ENCODE data around the gene SPATA33.
"Not testable (repeated sequence)": the region's sequence is repeated elsewhere in the genome, so short reads cannot be mapped to it uniquely, and the experiment has no call there.

Gene SPATA33

DNA sequence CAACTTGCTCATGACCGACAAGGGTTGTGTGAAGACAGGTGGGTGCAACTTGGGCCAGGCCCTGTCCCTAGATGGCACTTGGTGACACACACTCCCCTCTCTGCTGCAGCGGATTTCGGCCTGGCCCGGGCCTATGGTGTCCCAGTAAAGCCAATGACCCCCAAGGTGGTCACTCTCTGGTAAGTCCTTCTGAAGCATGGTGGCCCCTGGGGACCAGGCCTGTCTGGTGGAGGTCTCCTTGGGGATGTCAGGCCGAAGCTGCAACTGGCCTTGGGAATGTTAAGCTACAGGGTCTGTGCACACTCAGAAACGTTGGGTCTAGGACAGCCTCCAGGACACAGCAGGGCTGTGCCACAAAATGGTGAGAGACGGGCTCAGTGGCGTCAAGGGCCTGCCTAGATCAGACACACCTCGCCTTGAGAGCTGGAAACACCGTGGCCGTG lies 35.7 kb downstream of the SPATA33 start:
- Histone ChIP-seq H3K9me3 (ENCODE audit: control insufficient read depth, low read length) (no peaks in the 10 kb centered on the region), H3K27me3 (replicated peaks; ENCODE audit: control insufficient read depth, insufficient read depth, low read length, poor library complexity, severe bottlenecking) (no peaks in the 10 kb centered on the region), H3K27ac (ENCODE audit: insufficient read depth, low read length, poor library complexity, severe bottlenecking) (no peak overlapping the region), H3K4me1 (ENCODE audit: control insufficient read depth, insufficient read depth, low read length, poor library complexity, severe bottlenecking) (peaks cover 11% of the 10 kb centered on the region), H3K4me3 (ENCODE audit: insufficient read depth, low read depth, low read length, poor library complexity, severe bottlenecking) (no peak overlapping the region), H3K36me3 (ENCODE audit: control insufficient read depth, insufficient read depth, low read length) (peaks cover 45% of the 10 kb centered on the region)
- no peak for DNase-seq

DNA sequence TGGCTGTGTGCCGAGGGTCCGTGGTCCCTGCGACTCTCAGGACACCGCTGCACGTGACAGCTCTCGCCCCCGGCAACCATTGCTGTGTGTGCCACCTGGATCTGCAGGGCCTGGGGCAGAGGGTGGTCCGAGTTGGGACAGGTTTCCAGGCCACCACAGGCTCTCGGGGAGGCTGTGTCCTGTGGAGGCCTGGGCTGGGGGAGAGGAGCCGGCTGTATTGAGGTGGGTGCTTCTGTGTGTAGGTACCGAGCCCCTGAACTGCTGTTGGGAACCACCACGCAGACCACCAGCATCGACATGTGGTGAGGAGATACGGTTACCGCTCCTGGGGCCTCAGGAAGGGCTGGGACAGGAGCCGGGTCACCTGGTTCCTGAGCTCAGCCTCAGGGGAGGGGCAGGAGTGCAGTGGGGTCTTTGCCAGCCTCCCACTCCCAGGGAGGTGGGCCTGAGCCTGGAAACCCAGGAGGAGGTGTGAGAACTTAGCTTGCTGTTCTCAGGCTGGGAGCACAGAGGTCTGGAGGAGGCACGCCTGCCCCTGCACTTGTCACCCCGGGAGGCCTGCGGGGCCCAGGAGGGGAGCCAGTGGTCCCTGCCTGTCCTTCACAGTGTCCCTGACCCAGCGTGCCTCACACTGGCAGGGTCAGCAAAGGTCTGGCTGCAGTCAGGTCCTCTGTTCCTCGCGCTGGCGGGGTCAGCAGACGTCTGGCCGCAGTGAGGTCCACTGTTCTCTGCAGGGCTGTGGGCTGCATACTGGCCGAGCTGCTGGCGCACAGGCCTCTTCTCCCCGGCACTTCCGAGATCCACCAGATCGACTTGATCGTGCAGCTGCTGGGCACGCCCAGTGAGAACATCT lies 36.5 kb downstream of the SPATA33 start:
- peaks cover 11% of the 10 kb centered on the region for H3K4me1 ChIP-seq (ENCODE audit: control insufficient read depth, insufficient read depth, low read length, poor library complexity, severe bottlenecking)
- no peak overlapping the region for H3K4me3 ChIP-seq (ENCODE audit: insufficient read depth, low read depth, low read length, poor library complexity, severe bottlenecking)
- H3K27ac ChIP-seq (ENCODE audit: insufficient read depth, low read length, poor library complexity, severe bottlenecking): no peak overlapping the region
- no peaks in the 10 kb centered on the region for H3K27me3 ChIP-seq (replicated peaks; ENCODE audit: control insufficient read depth, insufficient read depth, low read length, poor library complexity, severe bottlenecking)
- peaks cover 45% of the 10 kb centered on the region for H3K36me3 ChIP-seq (ENCODE audit: control insufficient read depth, insufficient read depth, low read length)
- DNase-seq: no peak
- no peaks in the 10 kb centered on the region for H3K9me3 ChIP-seq (ENCODE audit: control insufficient read depth, low read length)

DNA sequence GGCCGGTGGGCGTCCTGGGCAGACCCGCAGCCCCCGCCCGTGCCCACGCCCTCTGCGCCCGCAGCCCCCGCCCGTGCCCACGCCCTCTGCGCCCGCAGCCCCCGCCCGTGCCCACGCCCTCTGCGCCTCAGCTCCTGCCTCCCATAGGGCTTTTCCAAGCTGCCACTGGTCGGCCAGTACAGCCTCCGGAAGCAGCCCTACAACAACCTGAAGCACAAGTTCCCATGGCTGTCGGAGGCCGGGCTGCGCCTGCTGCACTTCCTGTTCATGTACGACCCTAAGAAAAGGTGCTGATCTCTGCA lies 37.1 kb downstream of the SPATA33 start:
- Histone ChIP-seq H3K4me1 (ENCODE audit: control insufficient read depth, insufficient read depth, low read length, poor library complexity, severe bottlenecking) (peaks cover 12% of the 10 kb centered on the region), H3K36me3 (ENCODE audit: control insufficient read depth, insufficient read depth, low read length) (peaks cover 45% of the 10 kb centered on the region)
- not testable (repeated sequence) for H3K27ac ChIP-seq (ENCODE audit: insufficient read depth, low read length, poor library complexity, severe bottlenecking); H3K9me3 ChIP-seq (ENCODE audit: control insufficient read depth, low read length); DNase-seq; H3K27me3 ChIP-seq (replicated peaks; ENCODE audit: control insufficient read depth, insufficient read depth, low read length, poor library complexity, severe bottlenecking); H3K4me3 ChIP-seq (ENCODE audit: insufficient read depth, low read depth, low read length, poor library complexity, severe bottlenecking)

DNA sequence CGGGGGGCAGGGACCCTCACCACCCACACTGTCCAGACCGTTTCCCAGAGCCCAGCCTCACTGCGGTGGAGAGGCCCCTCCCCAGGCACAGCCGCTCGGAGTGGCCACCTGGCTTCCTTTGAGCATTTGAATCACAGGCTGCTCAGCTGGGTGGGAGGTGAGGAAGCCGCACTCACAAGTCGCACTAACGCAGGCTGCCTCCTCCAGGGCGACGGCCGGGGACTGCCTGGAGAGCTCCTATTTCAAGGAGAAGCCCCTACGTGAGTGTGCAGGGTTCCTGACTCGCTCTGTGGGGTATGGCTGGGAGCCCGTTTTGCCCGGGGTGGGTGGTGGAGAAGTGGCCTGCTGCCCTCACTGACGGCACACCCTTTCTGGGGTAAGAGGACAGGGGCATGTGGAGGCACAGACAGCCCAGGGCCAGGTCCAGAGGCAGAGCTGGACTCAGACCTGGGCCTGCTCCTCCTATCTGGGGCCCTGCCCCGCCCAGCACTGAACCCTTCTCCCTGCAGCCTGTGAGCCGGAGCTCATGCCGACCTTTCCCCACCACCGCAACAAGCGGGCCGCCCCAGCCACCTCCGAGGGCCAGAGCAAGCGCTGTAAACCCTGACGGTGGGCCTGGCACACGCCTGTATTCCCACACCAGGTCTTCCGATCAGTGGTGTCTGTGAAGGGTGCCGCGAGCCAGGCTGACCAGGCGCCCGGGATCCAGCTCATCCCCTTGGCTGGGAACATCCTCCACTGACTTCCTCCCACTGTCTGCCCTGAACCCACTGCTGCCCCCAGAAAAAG lies 37.6 kb downstream of the SPATA33 start:
- Histone ChIP-seq H3K27me3 (replicated peaks; ENCODE audit: control insufficient read depth, insufficient read depth, low read length, poor library complexity, severe bottlenecking) (no peaks in the 10 kb centered on the region), H3K9me3 (ENCODE audit: control insufficient read depth, low read length) (no peaks in the 10 kb centered on the region), H3K27ac (ENCODE audit: insufficient read depth, low read length, poor library complexity, severe bottlenecking) (no peak overlapping the region), H3K4me1 (ENCODE audit: control insufficient read depth, insufficient read depth, low read length, poor library complexity, severe bottlenecking) (peaks cover 17% of the 10 kb centered on the region), H3K4me3 (ENCODE audit: insufficient read depth, low read depth, low read length, poor library complexity, severe bottlenecking) (no peak overlapping the region), H3K36me3 (ENCODE audit: control insufficient read depth, insufficient read depth, low read length) (peaks cover 44% of the 10 kb centered on the region)
- no peak for DNase-seq

DNA sequence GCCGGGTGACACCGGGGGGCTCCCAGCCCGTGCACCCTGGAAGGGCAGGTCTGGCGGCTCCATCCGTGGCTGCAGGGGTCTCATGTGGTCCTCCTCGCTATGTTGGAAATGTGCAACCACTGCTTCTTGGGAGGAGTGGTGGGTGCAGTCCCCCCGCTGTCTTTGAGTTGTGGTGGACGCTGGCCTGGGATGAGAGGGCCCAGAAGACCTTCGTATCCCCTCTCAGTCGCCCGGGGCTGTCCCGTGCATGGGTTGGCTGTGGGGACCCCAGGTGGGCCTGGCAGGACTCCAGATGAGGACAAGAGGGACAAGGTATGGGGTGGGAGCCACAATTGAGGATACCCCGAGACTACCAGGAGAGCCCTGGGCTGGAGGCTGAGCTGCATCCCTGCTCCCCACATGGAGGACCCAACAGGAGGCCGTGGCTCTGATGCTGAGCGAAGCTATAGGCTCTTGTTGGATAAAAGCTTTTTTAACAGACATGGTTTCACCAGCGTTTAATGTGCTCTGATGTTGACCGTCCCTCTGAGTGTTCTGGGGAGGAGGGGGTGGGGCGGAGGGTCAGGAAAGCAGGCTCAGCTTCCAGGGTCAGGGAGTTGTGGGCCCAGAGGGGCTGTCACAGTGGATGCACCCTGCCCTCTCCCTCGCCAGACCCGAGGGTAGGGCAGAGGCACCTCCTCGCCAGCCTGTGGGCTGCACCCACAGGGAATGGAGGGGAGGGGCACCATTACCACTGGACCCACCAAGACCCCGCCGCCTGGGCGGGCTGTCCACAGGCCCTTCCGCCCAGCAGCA lies 38.4 kb downstream of the SPATA33 start:
- H3K4me1 ChIP-seq (ENCODE audit: control insufficient read depth, insufficient read depth, low read length, poor library complexity, severe bottlenecking): peaks cover 25% of the 10 kb centered on the region
- H3K36me3 ChIP-seq (ENCODE audit: control insufficient read depth, insufficient read depth, low read length): peaks cover 40% of the 10 kb centered on the region
- no peaks in the 10 kb centered on the region for H3K27me3 ChIP-seq (replicated peaks; ENCODE audit: control insufficient read depth, insufficient read depth, low read length, poor library complexity, severe bottlenecking)
- H3K9me3 ChIP-seq (ENCODE audit: control insufficient read depth, low read length): no peaks in the 10 kb centered on the region
- H3K4me3 ChIP-seq (ENCODE audit: insufficient read depth, low read depth, low read length, poor library complexity, severe bottlenecking): no peak overlapping the region
- H3K27ac ChIP-seq (ENCODE audit: insufficient read depth, low read length, poor library complexity, severe bottlenecking): peak overlapping the region; percentile 32
- no peak for DNase-seq

DNA sequence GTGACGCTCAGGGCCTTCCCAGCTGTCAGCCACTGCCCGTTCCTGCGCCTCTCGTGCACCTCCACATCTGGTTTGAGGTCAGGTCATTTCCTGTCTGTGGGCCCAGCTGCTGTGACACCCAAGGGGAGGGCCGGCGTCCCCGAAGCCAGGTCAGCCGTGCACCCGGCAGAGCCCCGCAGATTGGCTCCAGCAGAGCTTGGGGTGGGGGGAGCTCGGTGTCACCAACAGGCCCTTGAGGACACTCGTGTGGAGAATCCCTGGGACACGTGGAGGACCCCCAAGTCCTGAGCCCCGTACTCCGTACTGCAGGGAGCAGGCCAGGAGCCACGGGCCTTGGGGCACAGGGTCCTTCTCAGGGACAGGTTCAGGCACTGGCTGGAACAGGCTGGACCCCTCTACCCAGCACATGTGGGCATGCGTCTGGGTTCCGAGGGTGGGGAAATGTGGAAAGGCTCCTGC lies 39.1 kb downstream of the SPATA33 start:
- DNase-seq: peak in 1 of 3 donors; percentile 22

DNA sequence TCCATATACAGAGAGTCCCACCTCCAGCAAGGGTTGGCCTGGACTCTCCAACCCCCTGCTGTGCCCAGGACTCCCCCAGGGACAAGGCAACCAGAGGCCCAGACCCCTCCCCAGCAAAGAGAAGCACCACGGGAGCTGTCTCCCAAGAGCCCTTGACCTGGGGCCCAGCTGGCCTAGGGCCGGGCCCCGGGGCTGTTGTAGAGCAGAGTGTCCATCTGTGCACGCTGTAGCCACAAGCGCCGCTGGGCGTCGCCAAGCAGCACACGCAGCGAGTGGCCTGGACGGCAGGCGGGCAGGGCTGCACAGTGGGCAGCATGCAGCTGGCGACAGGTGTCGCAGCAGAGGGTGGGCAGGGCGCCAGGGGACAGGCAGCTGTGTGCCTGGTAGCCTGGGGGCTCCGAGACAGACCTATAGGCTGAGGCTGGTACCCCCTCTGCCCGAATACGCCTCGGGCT lies 39.6 kb downstream of the SPATA33 start:
- H3K27me3 ChIP-seq (replicated peaks; ENCODE audit: control insufficient read depth, insufficient read depth, low read length, poor library complexity, severe bottlenecking): no peaks in the 10 kb centered on the region
- H3K4me3 ChIP-seq (ENCODE audit: insufficient read depth, low read depth, low read length, poor library complexity, severe bottlenecking): no peak overlapping the region
- H3K27ac ChIP-seq (ENCODE audit: insufficient read depth, low read length, poor library complexity, severe bottlenecking): no peak overlapping the region
- no peak for DNase-seq
- H3K4me1 ChIP-seq (ENCODE audit: control insufficient read depth, insufficient read depth, low read length, poor library complexity, severe bottlenecking): peaks cover 28% of the 10 kb centered on the region
- H3K9me3 ChIP-seq (ENCODE audit: control insufficient read depth, low read length): no peaks in the 10 kb centered on the region
- peaks cover 29% of the 10 kb centered on the region for H3K36me3 ChIP-seq (ENCODE audit: control insufficient read depth, insufficient read depth, low read length)

More for the DNA sequence above, 39.1 kb downstream of the SPATA33 start:
- Histone ChIP-seq H3K27me3 (replicated peaks; ENCODE audit: control insufficient read depth, insufficient read depth, low read length, poor library complexity, severe bottlenecking) (no peaks in the 10 kb centered on the region), H3K4me1 (ENCODE audit: control insufficient read depth, insufficient read depth, low read length, poor library complexity, severe bottlenecking) (peaks cover 27% of the 10 kb centered on the region), H3K9me3 (ENCODE audit: control insufficient read depth, low read length) (no peaks in the 10 kb centered on the region), H3K36me3 (ENCODE audit: control insufficient read depth, insufficient read depth, low read length) (peaks cover 34% of the 10 kb centered on the region), H3K4me3 (ENCODE audit: insufficient read depth, low read depth, low read length, poor library complexity, severe bottlenecking) (no peak overlapping the region), H3K27ac (ENCODE audit: insufficient read depth, low read length, poor library complexity, severe bottlenecking) (peak overlapping the region; percentile 32)

DNA sequence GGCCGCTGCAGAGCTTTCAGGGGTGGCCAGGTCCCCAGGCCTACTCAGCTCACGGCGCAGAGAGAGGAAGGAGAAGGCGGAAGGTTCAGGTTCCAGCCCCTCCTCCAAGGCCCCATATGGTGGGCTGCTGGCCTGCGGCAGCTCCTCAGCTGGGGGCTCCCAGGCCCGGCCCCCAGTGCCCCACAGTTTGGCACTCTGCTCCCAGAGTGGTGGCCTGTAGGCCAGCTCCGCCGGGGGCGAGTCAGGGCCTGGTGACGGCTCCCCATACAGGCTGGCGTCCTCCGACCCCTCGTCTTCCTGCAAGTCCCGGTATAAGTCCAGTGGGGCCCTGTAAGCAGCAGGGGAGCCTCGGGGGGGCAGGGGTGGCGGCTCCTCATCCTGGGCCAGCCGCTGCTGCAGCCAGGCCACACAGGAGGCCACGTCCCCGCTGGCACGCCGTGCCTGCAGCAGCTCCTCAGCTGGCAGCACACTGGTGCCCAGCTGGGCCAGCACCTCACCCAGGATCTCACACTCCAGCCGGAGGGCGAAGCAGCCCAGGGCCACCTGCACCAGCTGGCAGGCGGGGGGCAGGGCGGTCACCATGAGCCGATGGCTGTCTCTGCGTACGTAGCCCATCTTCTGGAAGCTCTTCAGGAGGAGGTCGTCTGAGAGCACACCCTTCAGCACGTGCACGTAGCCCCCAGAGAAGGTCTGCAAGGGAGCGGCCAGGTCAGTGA lies 40.1 kb downstream of the SPATA33 start:
- H3K36me3 ChIP-seq (ENCODE audit: control insufficient read depth, insufficient read depth, low read length): peaks cover 26% of the 10 kb centered on the region
- no peak for DNase-seq
- H3K4me3 ChIP-seq (ENCODE audit: insufficient read depth, low read depth, low read length, poor library complexity, severe bottlenecking): no peak overlapping the region
- no peaks in the 10 kb centered on the region for H3K27me3 ChIP-seq (replicated peaks; ENCODE audit: control insufficient read depth, insufficient read depth, low read length, poor library complexity, severe bottlenecking)
- H3K4me1 ChIP-seq (ENCODE audit: control insufficient read depth, insufficient read depth, low read length, poor library complexity, severe bottlenecking): peaks cover 32% of the 10 kb centered on the region
- H3K9me3 ChIP-seq (ENCODE audit: control insufficient read depth, low read length): no peaks in the 10 kb centered on the region
- no peak overlapping the region for H3K27ac ChIP-seq (ENCODE audit: insufficient read depth, low read length, poor library complexity, severe bottlenecking)

DNA sequence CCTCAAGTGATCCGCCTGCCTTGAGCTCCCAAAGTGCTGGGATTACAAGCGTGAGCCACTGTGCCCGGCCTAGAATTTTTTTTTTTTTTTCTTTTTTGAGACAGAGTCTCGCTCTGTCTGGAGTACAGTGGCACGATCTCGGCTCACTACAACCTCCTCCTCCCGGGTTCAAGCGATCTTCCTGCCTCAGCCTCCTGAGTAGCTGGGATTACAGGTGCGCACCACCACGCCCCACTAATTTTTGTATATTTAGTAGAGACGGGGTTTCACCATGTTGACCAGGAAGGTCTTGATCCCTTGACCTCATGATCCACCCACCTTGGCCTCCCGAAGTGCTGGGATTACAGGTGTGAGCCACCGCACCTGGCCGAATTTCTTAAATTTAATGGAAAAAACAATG lies 41.1 kb downstream of the SPATA33 start:
- not testable (repeated sequence) for H3K9me3 ChIP-seq (ENCODE audit: control insufficient read depth, low read length); DNase-seq; H3K4me3 ChIP-seq (ENCODE audit: insufficient read depth, low read depth, low read length, poor library complexity, severe bottlenecking); H3K27ac ChIP-seq (ENCODE audit: insufficient read depth, low read length, poor library complexity, severe bottlenecking); H3K27me3 ChIP-seq (replicated peaks; ENCODE audit: control insufficient read depth, insufficient read depth, low read length, poor library complexity, severe bottlenecking)
- Histone ChIP-seq H3K36me3 (ENCODE audit: control insufficient read depth, insufficient read depth, low read length) (peaks cover 20% of the 10 kb centered on the region), H3K4me1 (ENCODE audit: control insufficient read depth, insufficient read depth, low read length, poor library complexity, severe bottlenecking) (peaks cover 32% of the 10 kb centered on the region)
